C4-2B (cell line): Measurements from ENCODE around the gene STX18.

ENCODE experiments used
- ZFX ChIP-seq: fragments of 450-650 bp; IDR thresholded peaks from 2 replicates; pipeline ENCODE4 v1.6.1; 2017
- TF ChIP-seq, protein P1 (sequence below): fragments of 450-650 bp; conservative IDR thresholded peaks from 2 replicates; pipeline ENCODE4 v1.5.1; 2017; ENCODE audit warnings: mild to moderate bottlenecking

DNA sequence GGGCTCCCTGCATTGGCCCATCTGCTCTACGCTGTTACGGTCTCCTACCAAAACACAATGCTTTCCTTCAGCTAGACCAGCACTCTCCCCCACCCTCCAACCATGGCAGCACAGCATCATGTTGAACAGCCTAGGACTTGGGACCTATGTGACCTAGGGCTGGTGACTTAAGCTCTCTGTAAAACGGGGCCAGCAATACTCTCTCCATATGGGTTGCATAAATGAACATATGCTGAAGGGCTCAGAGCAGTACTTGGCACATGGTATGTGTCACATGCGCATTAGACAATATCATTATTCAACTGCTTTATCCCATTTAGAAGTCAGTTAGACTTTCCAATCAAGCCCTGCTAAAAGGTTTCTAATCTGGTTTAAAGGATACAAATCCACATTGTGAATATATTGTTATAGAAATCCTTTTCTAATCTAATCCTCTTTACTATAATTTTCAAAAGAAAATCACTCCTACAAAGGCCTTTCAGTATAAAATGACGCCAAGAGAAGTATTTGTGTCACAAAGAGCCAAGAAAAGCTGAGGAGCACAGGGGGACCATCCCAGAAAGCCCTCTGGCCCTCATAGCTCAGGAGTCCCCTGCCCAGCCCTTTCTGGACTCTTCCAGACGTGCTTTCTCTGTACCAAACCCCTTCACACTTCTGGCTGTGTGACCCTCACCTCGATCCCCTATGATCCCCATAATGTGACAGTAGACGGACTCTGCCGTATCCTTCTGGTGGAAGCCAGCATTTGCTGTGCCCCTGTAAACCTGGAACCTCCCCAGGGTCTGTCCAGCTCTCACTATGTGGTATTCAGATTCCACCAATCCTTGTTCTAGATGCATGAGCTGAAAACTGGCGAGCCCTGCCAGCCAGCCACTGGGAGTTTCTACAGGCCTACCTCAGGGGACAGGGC is 112.6 kb downstream of the STX18 start:
- TF ChIP-seq, protein P1, sequence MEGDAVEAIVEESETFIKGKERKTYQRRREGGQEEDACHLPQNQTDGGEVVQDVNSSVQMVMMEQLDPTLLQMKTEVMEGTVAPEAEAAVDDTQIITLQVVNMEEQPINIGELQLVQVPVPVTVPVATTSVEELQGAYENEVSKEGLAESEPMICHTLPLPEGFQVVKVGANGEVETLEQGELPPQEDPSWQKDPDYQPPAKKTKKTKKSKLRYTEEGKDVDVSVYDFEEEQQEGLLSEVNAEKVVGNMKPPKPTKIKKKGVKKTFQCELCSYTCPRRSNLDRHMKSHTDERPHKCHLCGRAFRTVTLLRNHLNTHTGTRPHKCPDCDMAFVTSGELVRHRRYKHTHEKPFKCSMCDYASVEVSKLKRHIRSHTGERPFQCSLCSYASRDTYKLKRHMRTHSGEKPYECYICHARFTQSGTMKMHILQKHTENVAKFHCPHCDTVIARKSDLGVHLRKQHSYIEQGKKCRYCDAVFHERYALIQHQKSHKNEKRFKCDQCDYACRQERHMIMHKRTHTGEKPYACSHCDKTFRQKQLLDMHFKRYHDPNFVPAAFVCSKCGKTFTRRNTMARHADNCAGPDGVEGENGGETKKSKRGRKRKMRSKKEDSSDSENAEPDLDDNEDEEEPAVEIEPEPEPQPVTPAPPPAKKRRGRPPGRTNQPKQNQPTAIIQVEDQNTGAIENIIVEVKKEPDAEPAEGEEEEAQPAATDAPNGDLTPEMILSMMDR: no peak
- no peak for TF ChIP-seq ZFX
